GM10266 (cell line): Measurements from ENCODE around the gene CAMTA1.

Experiments
- DNase-seq: peaks from one replicate; pipeline ENCODE4 v3.0.0; 2012; ENCODE audit errors: extremely low spot score
- TF ChIP-seq, protein P1 (sequence below): IDR thresholded peaks from 2 replicates; pipeline ENCODE4 v1.5.1; 2012; ENCODE audit warnings: mild to moderate bottlenecking, low read depth; ENCODE audit not compliant: control insufficient read depth, insufficient read depth; ENCODE audit errors: missing control alignments

CAMTA1 gene

GRCh38 chr1:7032992-7033391 is 247.7 kb downstream of the CAMTA1 start:
- DNase-seq = no peak
- TF ChIP-seq, protein P1, sequence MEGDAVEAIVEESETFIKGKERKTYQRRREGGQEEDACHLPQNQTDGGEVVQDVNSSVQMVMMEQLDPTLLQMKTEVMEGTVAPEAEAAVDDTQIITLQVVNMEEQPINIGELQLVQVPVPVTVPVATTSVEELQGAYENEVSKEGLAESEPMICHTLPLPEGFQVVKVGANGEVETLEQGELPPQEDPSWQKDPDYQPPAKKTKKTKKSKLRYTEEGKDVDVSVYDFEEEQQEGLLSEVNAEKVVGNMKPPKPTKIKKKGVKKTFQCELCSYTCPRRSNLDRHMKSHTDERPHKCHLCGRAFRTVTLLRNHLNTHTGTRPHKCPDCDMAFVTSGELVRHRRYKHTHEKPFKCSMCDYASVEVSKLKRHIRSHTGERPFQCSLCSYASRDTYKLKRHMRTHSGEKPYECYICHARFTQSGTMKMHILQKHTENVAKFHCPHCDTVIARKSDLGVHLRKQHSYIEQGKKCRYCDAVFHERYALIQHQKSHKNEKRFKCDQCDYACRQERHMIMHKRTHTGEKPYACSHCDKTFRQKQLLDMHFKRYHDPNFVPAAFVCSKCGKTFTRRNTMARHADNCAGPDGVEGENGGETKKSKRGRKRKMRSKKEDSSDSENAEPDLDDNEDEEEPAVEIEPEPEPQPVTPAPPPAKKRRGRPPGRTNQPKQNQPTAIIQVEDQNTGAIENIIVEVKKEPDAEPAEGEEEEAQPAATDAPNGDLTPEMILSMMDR = no peak

DNA sequence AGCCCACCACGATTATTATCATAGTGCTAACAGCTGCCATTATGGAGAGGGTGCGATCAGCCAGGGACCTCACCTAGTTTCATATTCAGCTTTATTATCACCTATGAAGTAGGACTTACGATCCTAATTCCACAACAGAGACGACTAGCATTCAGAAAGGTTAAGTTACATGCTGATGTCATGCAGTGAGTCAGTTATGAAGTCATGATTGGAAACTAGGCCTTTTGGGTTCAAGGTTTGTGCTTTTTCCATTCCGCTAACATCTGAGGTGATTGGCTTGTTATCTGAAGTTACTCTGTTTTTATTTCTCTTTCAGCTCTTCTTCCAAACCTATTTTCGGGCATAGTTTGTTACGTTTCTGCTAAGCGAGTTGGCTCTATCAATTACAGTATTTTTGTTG is 251.1 kb downstream of the CAMTA1 start:
- no peak for DNase-seq
- TF ChIP-seq, protein P1 = no peak

DNA sequence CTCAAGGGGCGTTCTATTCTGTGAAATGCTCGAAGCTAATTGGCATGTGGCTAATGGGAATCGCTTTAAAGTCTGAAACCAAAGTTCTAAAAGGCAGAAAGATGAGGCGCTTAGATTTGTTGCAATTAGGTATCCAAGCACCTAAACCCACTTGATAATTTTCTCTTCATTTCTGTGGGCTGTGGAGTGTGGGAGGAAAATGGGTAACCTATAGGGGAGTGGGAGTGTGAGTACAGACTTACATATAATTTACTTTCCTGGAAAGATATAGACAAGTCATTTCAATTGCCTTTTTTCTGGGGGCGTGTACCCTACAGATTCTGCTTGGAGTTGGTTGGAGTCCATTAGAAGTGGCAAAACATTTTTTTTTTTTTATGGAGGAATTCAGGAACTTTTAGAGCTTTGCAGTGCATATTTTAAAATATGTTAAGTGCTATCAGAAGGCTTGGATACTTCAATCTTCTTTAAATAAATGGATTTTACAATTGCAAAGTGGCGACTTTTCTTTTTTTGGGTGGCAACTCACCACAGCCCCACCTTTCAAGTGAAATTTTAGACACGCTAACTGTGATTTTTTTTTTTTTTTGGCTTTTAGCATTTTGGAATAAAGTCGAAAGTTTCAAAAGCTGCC is 254.5 kb downstream of the CAMTA1 start:
- no peak for DNase-seq
- TF ChIP-seq, protein P1 = no peak

DNA sequence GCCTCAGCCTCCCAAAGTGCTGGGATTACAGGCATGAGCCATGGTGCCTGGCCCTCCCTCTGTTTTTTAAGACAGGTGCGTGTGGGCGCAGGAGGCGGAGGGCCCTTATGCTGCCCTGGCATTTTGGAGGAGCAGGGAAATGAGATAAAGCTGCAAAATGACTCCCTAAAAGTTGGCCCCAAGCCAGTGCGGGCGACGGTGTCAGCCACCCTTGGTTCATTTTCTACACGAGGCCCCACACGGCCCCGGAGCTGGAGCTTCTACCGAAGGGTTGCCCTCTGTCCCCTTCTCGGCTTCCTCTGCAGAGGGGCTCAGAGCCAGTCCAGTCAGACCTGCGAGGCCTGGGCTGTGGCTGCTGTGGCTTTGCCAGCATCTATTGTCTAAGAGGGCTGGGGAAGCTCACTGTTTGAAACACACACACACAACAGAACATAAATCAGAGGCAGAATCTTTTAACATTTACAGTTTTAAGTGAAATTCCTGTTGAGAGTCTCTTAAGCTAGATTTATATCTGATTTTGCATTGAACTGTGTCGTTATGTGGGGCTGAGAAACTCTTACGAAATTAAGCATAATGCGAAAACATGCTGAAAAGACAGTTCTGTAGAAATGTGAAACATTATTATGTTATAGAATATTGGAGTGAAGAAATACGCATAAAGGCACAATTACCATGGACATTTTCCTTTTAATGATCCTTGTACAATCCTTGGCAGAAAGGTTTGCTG is 255.9 kb downstream of the CAMTA1 start:
- no peak for DNase-seq
- TF ChIP-seq, protein P1 = no peak

GRCh38 chr1:7042322-7043190 is 257.3 kb downstream of the CAMTA1 start:
- TF ChIP-seq, protein P1 = peak; percentile 50
- peak; percentile 55 for DNase-seq

- TF ChIP-seq, protein P1 = no peak
- DNase-seq = no peak
Measured at GRCh38 chr1:7043191-7043549, 257.9 kb downstream of the CAMTA1 start.
